GM19372 (cell line): Measurements from ENCODE around the gene TENT4B.

Experiments used
- ATAC-seq: cut with Tn5 transposase; IDR thresholded peaks from one replicate; pipeline ENCODE4 v1.9.1; 2021; ENCODE audit warnings: mild to moderate bottlenecking, low read depth, moderate library complexity; ENCODE audit not compliant: unreplicated experiment

The TENT4B gene

DNA sequence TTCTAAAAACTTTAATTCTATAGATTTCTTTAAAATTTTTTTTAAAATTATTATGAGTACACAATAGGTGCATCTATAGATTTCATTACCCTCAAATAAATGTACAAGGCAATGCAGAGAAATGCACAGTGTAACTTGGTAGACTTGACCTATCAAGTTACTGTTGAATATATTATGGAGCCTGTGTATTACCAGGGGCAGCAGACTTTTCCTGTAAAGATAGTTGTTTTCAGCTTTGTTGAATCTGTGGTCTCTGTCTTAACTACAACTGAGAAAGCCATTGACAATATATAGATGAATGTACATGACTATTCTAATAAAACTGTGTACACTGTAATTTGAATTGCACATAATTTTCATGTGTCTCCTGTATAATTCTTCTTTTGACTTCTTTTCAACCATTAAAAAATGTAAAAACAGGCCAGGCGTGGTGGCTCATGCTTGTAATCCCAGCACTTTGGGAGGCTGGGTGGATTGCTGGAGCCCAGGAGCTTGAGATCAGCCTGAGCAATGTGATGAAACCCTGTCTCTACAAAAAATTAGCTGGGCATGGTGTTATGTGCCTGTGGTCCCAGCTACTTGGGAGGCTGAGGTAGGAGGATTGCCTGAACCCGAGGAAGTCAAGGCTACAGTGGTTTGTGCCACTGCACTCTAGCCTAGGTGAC, 39.4 kb downstream of the TENT4B start:
- no peak for ATAC-seq

DNA sequence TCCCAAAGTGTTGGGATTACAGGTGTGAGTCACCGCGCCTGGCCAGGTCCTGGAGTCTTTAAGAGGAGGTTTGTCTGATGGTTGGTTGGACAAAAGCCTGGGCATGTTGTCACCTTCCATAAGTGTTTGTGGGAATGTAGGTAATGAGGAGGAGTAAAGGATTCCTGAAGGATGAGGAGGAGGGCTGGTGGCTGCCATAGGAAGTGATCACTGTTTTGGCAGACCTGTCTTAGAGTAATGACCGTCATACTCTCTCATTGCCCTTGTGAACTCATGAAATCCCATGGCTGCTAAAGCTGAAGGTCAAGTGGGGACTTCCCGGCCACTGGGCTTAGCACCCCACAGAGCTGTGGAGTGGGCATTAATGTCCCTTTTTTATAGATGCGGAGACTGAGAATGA, 40.5 kb downstream of the TENT4B start:
- no peak for ATAC-seq

DNA sequence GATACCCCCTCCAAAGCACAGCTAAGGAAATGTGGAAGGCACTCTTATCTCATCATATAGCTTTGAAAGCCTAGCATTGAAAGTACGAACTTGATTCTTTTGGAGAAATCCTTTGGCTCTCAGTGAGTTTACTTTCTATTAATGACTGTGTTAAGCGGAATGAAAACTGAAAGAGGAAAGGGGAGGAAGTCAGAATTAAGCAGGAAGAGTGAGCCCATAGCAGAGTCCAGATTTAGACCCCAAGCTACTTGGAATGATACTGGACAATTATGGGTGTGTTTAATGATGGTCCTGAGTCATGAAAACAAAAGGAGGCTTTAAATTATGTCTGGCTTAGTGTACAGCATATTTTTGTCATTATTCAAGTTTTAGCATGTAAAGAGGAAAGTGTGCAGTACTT, 42.2 kb downstream of the TENT4B start:
- ATAC-seq = no peak

DNA sequence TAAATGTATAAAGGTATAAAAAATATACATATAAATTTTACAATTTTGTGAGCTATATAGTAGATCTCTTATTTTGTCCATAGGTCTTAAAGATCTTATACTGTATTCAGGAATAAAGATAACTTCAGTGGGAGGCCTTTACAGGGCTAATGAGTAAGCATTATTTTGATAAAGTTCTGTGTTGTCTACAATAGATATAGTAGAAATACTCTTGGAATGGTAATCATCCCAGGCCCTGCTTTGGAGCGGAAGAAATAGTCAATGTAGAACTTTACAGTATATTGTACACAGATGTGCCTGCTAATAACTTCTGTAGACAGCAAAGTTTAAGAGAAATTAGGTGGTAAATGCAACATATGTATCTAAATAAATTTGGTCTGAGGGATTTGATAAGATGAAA, 42.6 kb downstream of the TENT4B start:
- no peak for ATAC-seq

GRCh38 chr16:50197582-50197981, 44.5 kb downstream of the TENT4B start:
- no peak for ATAC-seq

GRCh38 chr16:50198802-50199403, 45.8 kb downstream of the TENT4B start:
- ATAC-seq = no peak

GRCh38 chr16:50201787-50202186, 48.7 kb downstream of the TENT4B start:
- ATAC-seq = no peak

GRCh38 chr16:50202926-50203624, 50.0 kb downstream of the TENT4B start:
- no peak for ATAC-seq

GRCh38 chr16:50203681-50204080, 50.6 kb downstream of the TENT4B start:
- no peak for ATAC-seq

DNA sequence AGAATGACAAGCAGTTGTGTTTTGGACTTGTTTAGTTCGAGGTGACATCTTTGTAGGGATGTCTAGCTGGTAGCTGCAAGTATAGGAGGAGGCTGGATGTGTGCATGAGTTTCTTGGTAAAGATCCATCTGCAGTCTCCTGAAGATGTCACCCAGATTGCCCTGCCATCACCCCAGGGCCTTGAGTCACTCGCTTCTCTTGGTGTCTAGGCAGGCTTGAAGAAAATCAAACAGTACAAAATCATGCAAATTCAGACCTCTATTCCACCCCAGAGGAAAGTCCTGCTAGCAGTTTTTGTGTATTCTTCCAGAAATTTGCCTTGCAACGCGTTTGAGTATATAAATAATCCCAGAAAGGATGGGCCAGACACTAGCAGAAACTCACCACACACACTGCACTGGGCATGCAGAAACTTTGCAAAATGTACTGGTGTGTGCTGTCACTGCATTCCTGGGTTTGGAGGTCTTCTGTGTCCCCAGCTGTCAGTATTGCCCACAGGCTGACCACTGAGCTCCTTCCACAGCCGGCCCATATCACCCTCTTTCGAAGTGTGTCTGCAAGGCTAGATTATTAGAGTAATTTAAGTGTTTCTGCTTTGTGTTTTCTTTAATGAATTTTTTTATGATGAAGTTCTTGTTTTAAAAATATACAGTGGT, 51.5 kb downstream of the TENT4B start:
- no peak for ATAC-seq

GRCh38 chr16:50207652-50208051, 54.5 kb downstream of the TENT4B start:
- ATAC-seq = no peak

GRCh38 chr16:50208460-50208931, 55.4 kb downstream of the TENT4B start:
- no peak for ATAC-seq

DNA sequence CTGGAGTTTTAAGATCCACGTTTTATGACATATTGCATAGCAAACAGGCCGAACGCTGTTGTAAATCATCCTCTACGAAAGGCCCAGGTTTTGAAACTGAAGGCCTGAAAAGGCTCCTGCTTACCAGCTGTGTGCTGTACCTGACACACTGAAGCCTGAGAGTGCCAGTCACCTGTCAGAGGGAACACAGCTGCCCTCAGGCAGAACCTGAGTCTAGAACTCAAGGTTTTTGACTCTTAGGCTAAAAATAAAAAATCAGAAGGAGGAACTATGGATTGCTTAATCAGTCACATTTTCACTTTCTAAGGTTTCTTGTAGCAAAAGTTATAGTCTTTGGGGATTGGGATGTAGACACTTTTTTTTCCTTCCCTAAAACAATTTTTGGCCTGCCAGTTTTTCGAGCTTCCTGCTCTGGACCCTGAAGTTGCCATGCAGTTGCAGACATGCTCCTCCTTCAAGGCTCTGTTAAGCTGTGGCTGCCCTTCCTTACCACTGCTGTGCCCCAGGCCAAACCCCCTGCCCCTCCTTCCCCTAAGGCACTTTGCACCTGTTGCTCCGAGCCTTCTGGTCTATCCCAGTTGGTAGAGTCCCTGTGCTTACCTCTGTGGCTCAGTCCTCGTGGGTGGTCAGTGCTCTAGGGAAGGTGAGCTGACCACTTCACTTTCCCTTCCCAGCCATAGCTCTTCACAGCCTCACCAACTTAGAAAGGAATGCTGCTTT, 56.6 kb downstream of the TENT4B start:
- no peak for ATAC-seq

- ATAC-seq = peak; percentile 92
Measured at GRCh38 chr16:50210266-50211038, 57.3 kb downstream of the TENT4B start.

GRCh38 chr16:50213939-50214519, 60.9 kb downstream of the TENT4B start:
- no peak for ATAC-seq

GRCh38 chr16:50215680-50216079, 62.6 kb downstream of the TENT4B start:
- no peak for ATAC-seq

DNA sequence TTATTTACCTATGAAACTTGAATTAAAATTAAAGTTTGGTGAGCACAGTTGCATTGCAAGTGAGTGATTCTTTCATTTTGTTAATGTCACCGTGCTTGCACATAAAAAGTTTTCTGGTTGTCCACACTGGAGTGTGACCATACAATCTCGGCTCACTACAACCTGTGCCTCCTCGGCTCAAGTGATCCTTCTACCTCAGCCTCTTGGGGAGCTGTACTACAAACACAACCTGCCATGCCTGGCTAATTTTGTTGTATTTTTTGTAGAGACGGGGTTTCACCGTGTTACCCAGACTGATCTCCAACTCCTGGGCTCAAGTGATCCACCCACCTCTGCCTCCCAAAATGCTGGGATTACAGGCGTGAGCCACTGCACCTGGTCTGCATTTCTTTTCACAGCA, 63.1 kb downstream of the TENT4B start:
- no peak for ATAC-seq

DNA sequence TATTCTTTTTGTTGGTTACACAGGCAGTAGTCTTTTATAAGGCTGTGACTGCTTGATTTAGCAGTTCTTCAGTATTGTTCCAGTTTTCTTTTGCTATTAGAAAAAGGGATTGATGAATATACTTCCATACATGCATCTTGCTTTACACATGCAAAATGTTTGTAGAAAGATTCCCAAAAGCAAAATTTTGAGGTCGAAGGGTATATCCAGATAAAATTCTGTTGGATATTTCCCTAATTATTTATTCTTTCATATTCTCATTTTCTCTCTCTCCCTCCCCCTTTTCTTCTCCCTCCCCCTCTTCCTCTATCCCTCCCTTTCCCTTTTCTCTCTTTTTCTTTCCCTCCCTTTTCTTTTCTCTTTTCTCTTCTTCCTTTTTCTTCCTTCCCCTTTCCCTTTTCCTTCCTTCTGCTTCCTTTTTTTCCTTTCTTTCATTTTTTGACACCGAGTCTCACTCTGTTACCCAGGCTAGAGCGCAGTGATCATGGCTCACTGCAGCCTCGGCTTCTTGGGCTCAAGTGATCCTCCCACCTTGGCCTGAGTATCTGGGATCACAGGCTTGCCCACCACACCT, 66.4 kb downstream of the TENT4B start:
- no peak for ATAC-seq

GRCh38 chr16:50224286-50224685, 71.2 kb downstream of the TENT4B start:
- no peak for ATAC-seq
